OCI-LY3 (cell line): ENCODE data around the gene TCEAL3.
"Not testable (repeated sequence)": the region's sequence is repeated elsewhere in the genome, so short reads cannot be mapped to it uniquely, and the experiment has no call there.

ENCODE experiments used
- H2AFZ ChIP-seq: fragments of 200-600, 300-600 bp; shearing (Covaris generic); 2 replicates; pipeline ENCODE4 v1.6.0; 2014; ENCODE audit warnings: antibody characterized with exemption, low read depth, low read length
- H3K27ac ChIP-seq: fragments of 200-600, 300-600 bp; sonication (generic); 2 replicates; pipeline ENCODE4 v1.5.1; 2014; ENCODE audit warnings: mild to moderate bottlenecking, low read length, moderate library complexity, mixed read lengths
- H3K27me3 ChIP-seq: fragments of 200-600, 300-600 bp; sonication (generic); 2 replicates; pipeline ENCODE4 v1.6.1; 2014; ENCODE audit warnings: low read depth, low read length, mixed read lengths
- H3K36me3 ChIP-seq: fragments of 200-600, 300-600 bp; sonication (generic); replicated peaks from 2 replicates; pipeline ENCODE3; 2014; ENCODE audit warnings: low read depth, low read length, mixed read lengths
- H3K4me1 ChIP-seq: fragments of 300-600, 200-600 bp; sonication (generic); 2 replicates; pipeline ENCODE4 v1.6.1; 2014; ENCODE audit warnings: low read length, mixed read lengths
- H3K4me2 ChIP-seq: fragments of 200-600, 300-600 bp; sonication (generic); 2 replicates; pipeline ENCODE4 v1.6.1; 2014; ENCODE audit warnings: low read length, mixed read lengths
- H3K4me3 ChIP-seq: fragments of 300-600, 200-600 bp; sonication (generic); 2 replicates; pipeline ENCODE4 v1.5.1; 2014; ENCODE audit warnings: antibody characterized with exemption, mild to moderate bottlenecking, low read length, moderate library complexity
- H3K79me2 ChIP-seq: fragments of 300-600, 200-600 bp; shearing (Covaris generic); 2 replicates; pipeline ENCODE4 v1.6.1; 2014; ENCODE audit warnings: mild to moderate bottlenecking, low read length, mixed read lengths
- H3K9ac ChIP-seq: fragments of 300-600, 200-600 bp; shearing (Covaris generic); 2 replicates; pipeline ENCODE4 v1.6.0; 2014; ENCODE audit warnings: mild to moderate bottlenecking, low read length, moderate library complexity
- H3K9me3 ChIP-seq: fragments of 200-600, 300-600 bp; shearing (Covaris generic); 2 replicates; pipeline ENCODE4 v1.6.1; 2014; ENCODE audit warnings: low read length, mixed read lengths; ENCODE audit not compliant: insufficient read depth
- H4K20me1 ChIP-seq: fragments of 200-600, 300-600 bp; sonication (generic); 2 replicates; pipeline ENCODE4 v1.6.1; 2016; ENCODE audit warnings: low read length, mixed read lengths; ENCODE audit not compliant: insufficient read depth
- CTCF ChIP-seq: fragments of 200-600, 300-600 bp; sonication (generic); IDR thresholded peaks from 2 replicates; pipeline ENCODE4 v1.5.1; 2014; ENCODE audit warnings: antibody characterized with exemption, low read length, low read depth
- EZH2phosphoT487 ChIP-seq: fragments of 200-600 bp; shearing (Covaris generic); IDR thresholded peaks from 2 replicates; pipeline ENCODE4 v1.6.1; 2018; ENCODE audit warnings: antibody characterized with exemption, mixed run types, low read depth

Gene TCEAL3

GRCh38 chrX:103656617-103657016 is 48.9 kb downstream of the TCEAL3 start:
- Histone ChIP-seq H3K36me3 (no peaks in the 10 kb centered on the region), H3K4me1 (no peaks in the 10 kb centered on the region), H3K4me2 (no peak overlapping the region), H3K9me3 (no peaks in the 10 kb centered on the region), H2AFZ (no peak overlapping the region), H3K79me2 (no peaks in the 10 kb centered on the region), H4K20me1 (no peaks in the 10 kb centered on the region), H3K27ac (no peak overlapping the region), H3K9ac (no peak overlapping the region), H3K4me3 (no peak overlapping the region), H3K27me3 (no peaks in the 10 kb centered on the region)
- no peak for TF ChIP-seq CTCF
- TF ChIP-seq EZH2phosphoT487: no peak

DNA sequence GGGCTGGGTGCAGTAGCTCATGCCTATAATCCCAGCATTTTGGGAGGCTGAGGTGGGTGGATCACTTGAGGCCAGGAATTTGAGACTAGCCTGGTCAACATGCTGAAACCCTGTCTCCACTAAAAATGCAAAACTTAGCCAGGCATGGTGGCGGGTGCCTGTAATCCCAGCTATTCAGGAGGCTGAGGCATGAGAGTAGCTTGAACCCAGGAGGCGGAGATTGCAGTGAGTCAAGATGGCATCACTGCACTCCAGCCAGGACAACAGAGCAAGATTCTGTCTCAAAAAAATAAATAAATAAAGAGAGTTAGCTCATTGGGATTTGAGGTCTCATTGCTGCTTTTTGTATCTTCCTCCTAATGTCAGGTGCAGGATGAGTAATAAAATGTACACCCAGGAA is 49.3 kb downstream of the TCEAL3 start:
- H3K27me3 ChIP-seq, H3K4me1 ChIP-seq, H3K79me2 ChIP-seq, H3K27ac ChIP-seq, H3K4me3 ChIP-seq, H3K9me3 ChIP-seq, H3K9ac ChIP-seq, H3K36me3 ChIP-seq, H3K4me2 ChIP-seq, H2AFZ ChIP-seq, H4K20me1 ChIP-seq: not testable (repeated sequence)

- Histone ChIP-seq H3K4me3 (no peak overlapping the region), H3K4me2 (no peak overlapping the region), H2AFZ (no peak overlapping the region), H3K27ac (no peak overlapping the region), H3K27me3 (no peaks in the 10 kb centered on the region), H3K4me1 (no peaks in the 10 kb centered on the region), H3K9ac (no peak overlapping the region), H4K20me1 (no peaks in the 10 kb centered on the region), H3K79me2 (no peaks in the 10 kb centered on the region), H3K9me3 (no peaks in the 10 kb centered on the region), H3K36me3 (no peaks in the 10 kb centered on the region)
- TF ChIP-seq EZH2phosphoT487 (no peak), CTCF (no peak)
Measured at GRCh38 chrX:103658681-103659433, 51.1 kb downstream of the TCEAL3 start.

- H2AFZ ChIP-seq, H3K27me3 ChIP-seq, H3K36me3 ChIP-seq, H3K9ac ChIP-seq, H4K20me1 ChIP-seq, H3K4me1 ChIP-seq, H3K4me2 ChIP-seq, H3K79me2 ChIP-seq, H3K27ac ChIP-seq, H3K4me3 ChIP-seq, H3K9me3 ChIP-seq: not testable (repeated sequence)
Measured at GRCh38 chrX:103659460-103659859, 51.7 kb downstream of the TCEAL3 start.
